Gastroesophageal sphincter (tissue), 3 donors: ENCODE results near the gene OTOG.

Experiments
- CTCF ChIP-seq, 4 experiments: fragments of 200-600 bp in 2 of 4; fragments of 450-650 bp in 2 of 4; sonication (generic) in 1 of 4; IDR thresholded peaks; one replicate each; pipeline ENCODE4 v1.5.1; 2017 to 2019; ENCODE audit warnings: antibody characterized with exemption in 4 of 4, mild to moderate bottlenecking in 2 of 4, moderate library complexity in 2 of 4
- EP300 ChIP-seq: sonication (generic); formaldehyde crosslinking; IDR thresholded peaks from one replicate; pipeline ENCODE4 v1.6.1; 2017; ENCODE audit warnings: antibody characterized with exemption, mild to moderate bottlenecking
- POLR2A ChIP-seq, 2 donors: fragments of 450-650 bp; IDR thresholded peaks; one replicate each; pipeline ENCODE4 v1.6.1; 2017; ENCODE audit warnings: antibody characterized with exemption in 2 of 2, mild to moderate bottlenecking in 2 of 2, moderate library complexity in 1 of 2
- POLR2AphosphoS5 ChIP-seq: sonication (generic); formaldehyde crosslinking; IDR thresholded peaks from one replicate; pipeline ENCODE4 v1.6.1; 2017; ENCODE audit warnings: antibody characterized with exemption

DNA sequence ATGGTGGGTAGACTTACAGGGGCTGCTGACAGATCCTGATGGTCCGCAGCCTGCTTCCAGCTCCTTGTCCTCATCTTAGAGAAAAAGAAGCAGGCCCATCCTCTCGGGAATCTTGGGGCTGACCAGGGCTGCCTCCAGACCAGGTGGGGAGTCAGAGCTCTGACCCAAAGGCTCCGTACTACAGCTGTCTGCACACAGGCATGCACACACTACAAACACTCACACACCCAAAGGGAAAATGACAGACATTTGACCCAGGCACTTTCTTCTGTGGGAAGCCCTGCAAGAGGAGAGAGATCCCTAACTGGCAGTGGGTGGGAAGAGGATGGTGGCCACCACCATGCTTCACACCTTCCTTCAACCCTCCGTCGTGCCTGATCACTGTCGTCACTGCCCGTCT is 125.4 kb downstream of the OTOG start:
- no peak for TF ChIP-seq POLR2A (IDR thresholded peaks at IDR 0.05)
- no peak for TF ChIP-seq CTCF (IDR thresholded peaks at IDR 0.05)
- TF ChIP-seq POLR2AphosphoS5, result no peak
- TF ChIP-seq EP300, result no peak
